Memory B cell (primary cell): ENCODE results near the gene KRTAP12-1.

Source experiments
- ATAC-seq: fragments of 150-1000 bp; cut with Tn5 transposase; 2 replicates; pipeline ENCODE4 v1.10.0; 2021; ENCODE audit warnings: low read depth, mild to moderate bottlenecking, moderate library complexity
- DNase-seq, 2 donors: peaks; one replicate each; pipeline ENCODE4 v3.0.0; 2022; ENCODE audit warnings: low spot score in 2 of 2
- H3K27ac Mint-ChIP-seq: one replicate; pipeline ENCODE4 v1.8.0; 2022; ENCODE audit warnings: mild to moderate bottlenecking, moderate library complexity, mixed read lengths
- H3K27me3 Mint-ChIP-seq: one replicate; pipeline ENCODE4 v1.8.0; 2022; ENCODE audit warnings: mixed read lengths
- H3K36me3 Mint-ChIP-seq: one replicate; pipeline ENCODE4 v1.8.0; 2022; ENCODE audit warnings: mild to moderate bottlenecking, mixed read lengths
- H3K4me1 Mint-ChIP-seq: one replicate; pipeline ENCODE4 v1.8.0; 2022; ENCODE audit warnings: mixed read lengths
- H3K4me3 Mint-ChIP-seq: one replicate; pipeline ENCODE4 v1.8.0; 2022; ENCODE audit warnings: mild to moderate bottlenecking, moderate library complexity, mixed read lengths
- H3K9me3 Mint-ChIP-seq: one replicate; pipeline ENCODE4 v1.8.0; 2022; ENCODE audit warnings: mixed read lengths

KRTAP12-1 gene

DNA sequence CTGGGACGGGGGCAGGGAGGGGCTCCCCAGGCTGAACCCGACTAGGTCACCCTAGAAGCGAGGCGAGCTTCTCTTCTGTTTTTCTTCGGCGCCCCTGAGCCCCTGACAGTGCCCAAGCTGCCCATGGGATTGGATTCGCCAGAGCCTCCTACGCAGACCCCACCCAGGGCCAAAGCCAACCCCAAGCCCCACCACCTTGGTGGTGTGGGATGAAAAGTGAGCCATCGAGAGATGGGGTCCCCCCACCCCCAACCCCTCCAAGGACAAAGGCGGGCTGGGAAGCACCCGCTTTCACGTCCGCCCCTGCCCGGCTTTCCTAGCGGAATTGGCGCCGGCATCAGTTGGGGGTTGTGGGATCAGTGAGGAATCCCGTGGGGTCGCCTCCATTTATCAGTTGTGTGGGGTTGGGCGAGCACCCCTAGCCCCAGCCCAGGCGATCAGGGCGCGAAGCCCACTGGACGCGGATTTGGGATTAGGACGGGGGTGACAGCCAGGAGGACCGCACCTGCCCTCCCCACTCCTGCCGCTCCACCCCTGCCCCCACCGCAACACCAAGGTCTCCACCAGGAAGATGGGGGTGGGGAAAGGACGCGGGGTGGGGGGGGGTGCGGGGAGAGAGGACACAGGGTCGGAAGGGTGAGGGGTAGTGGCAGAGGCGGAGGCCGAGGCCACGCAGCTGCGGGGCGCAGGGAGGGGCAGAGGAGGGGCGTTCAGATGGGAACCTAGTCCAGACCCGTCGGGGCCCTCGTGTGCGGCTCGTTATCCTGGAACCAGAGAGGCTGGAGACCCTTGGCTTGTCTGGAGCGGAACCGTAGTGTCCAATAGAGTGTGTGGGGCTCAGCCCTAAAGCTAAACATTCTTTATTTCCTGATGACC lies 25.0 kb upstream of the KRTAP12-1 start:
- ATAC-seq (no peak), DNase-seq (no peak)
- Mint-ChIP-seq H3K27me3 (peaks cover 41% of the 10 kb centered on the region), H3K9me3 (peaks cover 6% of the 10 kb centered on the region), H3K36me3 (no peaks in the 10 kb centered on the region), H3K4me1 (no peaks in the 10 kb centered on the region), H3K4me3 (no peak overlapping the region), H3K27ac (no peak overlapping the region)

DNA sequence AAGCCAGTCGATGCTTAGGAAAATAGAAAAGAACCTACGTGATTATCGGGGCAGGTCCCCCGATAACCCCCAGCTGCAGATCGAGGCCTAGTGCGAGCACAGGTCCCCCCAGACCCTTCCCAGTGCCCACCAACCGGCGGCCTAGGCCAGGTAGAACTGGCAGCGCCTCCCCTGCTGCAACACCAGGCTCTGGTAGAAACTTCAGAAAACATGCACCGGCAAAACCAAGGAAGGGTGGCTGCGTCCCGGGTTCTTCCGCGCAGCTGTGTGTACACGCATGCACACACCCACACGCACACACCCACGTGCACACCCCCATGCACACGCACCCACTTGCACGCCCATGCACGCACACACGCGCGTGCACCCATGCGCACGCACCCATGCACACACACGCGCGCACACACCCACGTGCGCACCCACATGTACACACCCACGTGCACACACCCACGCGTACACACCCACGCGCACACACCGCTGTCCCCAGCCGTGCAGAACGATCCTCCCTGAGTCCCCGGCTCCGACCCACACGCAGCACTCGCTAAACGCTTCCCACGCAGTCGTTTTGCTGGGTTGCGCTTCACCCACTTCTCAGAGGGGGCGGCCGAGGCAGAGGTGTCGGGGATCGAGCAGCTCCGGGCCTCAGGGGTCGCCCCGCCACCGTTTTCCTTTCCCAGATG lies 24.2 kb upstream of the KRTAP12-1 start:
- Mint-ChIP-seq H3K4me1 (no peaks in the 10 kb centered on the region), H3K27ac (no peak overlapping the region), H3K9me3 (peaks cover 6% of the 10 kb centered on the region), H3K36me3 (no peaks in the 10 kb centered on the region), H3K4me3 (no peak overlapping the region), H3K27me3 (peaks cover 42% of the 10 kb centered on the region)
- ATAC-seq (no peak), DNase-seq (no peak)

- peaks cover 48% of the 10 kb centered on the region for H3K27me3 Mint-ChIP-seq
- no peaks in the 10 kb centered on the region for H3K36me3 Mint-ChIP-seq
- no peak for DNase-seq
- H3K27ac Mint-ChIP-seq: no peak overlapping the region
- H3K9me3 Mint-ChIP-seq: peaks cover 6% of the 10 kb centered on the region
- no peak overlapping the region for H3K4me3 Mint-ChIP-seq
- no peak for ATAC-seq
- H3K4me1 Mint-ChIP-seq: peaks cover under 1% of the 10 kb centered on the region
Measured at GRCh38 chr21:44704636-44705001, 22.7 kb upstream of the KRTAP12-1 start.

- H3K4me1 Mint-ChIP-seq: peaks cover 3% of the 10 kb centered on the region
- H3K9me3 Mint-ChIP-seq: peaks cover 6% of the 10 kb centered on the region
- DNase-seq (no peak), ATAC-seq (no peak)
- no peak overlapping the region for H3K27ac Mint-ChIP-seq
- H3K4me3 Mint-ChIP-seq: no peak overlapping the region
- H3K36me3 Mint-ChIP-seq: no peaks in the 10 kb centered on the region
- H3K27me3 Mint-ChIP-seq: peaks cover 47% of the 10 kb centered on the region
Measured at GRCh38 chr21:44703731-44704635, 22.0 kb upstream of the KRTAP12-1 start.

- DNase-seq: no peak
- Mint-ChIP-seq H3K4me1 (peaks cover 3% of the 10 kb centered on the region), H3K27me3 (peaks cover 51% of the 10 kb centered on the region), H3K9me3 (peaks cover 6% of the 10 kb centered on the region), H3K4me3 (no peak overlapping the region), H3K27ac (no peak overlapping the region), H3K36me3 (no peaks in the 10 kb centered on the region)
- ATAC-seq: no peak
Measured at GRCh38 chr21:44702973-44703730, 21.2 kb upstream of the KRTAP12-1 start.

DNA sequence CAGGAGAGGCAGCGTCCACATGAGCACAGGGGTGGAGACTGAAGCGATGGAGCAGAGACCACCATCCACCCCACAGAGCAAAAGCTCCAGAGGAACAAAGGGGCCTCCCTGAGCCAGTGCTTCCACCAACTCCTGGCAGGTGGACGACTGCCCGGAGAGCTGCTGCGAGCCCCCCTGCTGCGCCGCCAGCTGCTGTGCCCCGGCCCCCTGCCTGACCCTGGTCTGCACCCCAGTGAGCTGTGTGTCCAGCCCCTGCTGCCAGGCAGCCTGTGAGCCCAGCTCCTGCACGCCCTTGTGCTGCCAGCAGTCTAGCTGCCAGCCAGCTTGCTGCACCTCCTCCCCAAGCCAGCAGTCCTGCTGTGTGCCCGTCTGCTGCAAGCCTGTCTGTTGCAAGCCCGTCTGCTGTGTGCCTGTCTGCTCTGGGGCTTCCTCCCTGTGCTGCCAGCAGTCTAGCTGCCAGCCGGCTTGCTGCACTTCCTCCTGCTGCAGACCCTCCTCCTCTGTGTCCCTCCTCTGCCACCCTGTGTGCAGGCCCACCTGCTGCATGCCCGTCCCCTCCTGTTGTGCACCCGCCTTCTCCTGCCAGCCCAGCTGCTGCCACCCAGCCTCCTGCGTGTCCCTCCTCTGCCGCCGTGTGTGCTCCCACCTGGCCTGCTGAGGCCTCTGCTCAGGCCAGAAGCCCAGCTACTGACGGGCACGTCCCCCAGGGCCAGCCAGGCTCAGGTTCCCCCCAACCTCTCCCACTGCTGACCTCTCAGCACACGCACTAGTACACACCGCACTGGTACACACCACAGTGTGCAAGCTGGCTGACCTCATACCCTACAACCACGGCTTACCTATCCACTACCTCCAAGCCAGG lies 20.4 kb upstream of the KRTAP12-1 start:
- peaks cover 3% of the 10 kb centered on the region for H3K4me1 Mint-ChIP-seq
- H3K9me3 Mint-ChIP-seq: peaks cover 6% of the 10 kb centered on the region
- H3K27me3 Mint-ChIP-seq: peaks cover 56% of the 10 kb centered on the region
- no peaks in the 10 kb centered on the region for H3K36me3 Mint-ChIP-seq
- H3K27ac Mint-ChIP-seq: no peak overlapping the region
- ATAC-seq (no peak), DNase-seq (no peak)
- no peak overlapping the region for H3K4me3 Mint-ChIP-seq

DNA sequence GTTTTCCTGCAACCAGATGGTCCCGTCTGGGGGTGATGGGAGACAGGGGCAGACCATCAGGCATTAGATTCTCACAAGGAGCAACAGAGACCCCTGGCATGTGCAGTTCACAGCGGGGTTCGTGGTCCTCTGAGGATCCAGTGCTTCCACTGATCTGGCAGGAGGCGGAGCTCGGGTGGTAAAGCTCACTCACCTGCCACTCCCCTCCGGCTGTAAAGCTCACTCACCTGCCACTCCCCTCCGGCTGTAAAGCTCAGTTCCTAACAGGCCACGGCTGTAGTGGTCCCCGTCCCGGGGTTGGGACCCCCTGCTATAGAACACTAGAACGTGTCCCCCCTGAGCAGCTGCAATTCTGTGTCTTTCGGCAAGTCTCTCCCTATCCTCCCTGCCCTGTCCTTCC lies 19.6 kb upstream of the KRTAP12-1 start:
- H3K27ac Mint-ChIP-seq: no peak overlapping the region
- H3K4me3 Mint-ChIP-seq: no peak overlapping the region
- DNase-seq (no peak), ATAC-seq (no peak)
- H3K4me1 Mint-ChIP-seq: peaks cover 3% of the 10 kb centered on the region
- peaks cover 6% of the 10 kb centered on the region for H3K9me3 Mint-ChIP-seq
- peaks cover 61% of the 10 kb centered on the region for H3K27me3 Mint-ChIP-seq
- H3K36me3 Mint-ChIP-seq: no peaks in the 10 kb centered on the region

- no peak for ATAC-seq
- no peak for DNase-seq
- peaks cover 60% of the 10 kb centered on the region for H3K27me3 Mint-ChIP-seq
- no peaks in the 10 kb centered on the region for H3K36me3 Mint-ChIP-seq
- peaks cover 6% of the 10 kb centered on the region for H3K9me3 Mint-ChIP-seq
- H3K27ac Mint-ChIP-seq: no peak overlapping the region
- H3K4me3 Mint-ChIP-seq: no peak overlapping the region
- H3K4me1 Mint-ChIP-seq: peaks cover 3% of the 10 kb centered on the region
Measured at GRCh38 chr21:44701023-44701400, 19.0 kb upstream of the KRTAP12-1 start.

DNA sequence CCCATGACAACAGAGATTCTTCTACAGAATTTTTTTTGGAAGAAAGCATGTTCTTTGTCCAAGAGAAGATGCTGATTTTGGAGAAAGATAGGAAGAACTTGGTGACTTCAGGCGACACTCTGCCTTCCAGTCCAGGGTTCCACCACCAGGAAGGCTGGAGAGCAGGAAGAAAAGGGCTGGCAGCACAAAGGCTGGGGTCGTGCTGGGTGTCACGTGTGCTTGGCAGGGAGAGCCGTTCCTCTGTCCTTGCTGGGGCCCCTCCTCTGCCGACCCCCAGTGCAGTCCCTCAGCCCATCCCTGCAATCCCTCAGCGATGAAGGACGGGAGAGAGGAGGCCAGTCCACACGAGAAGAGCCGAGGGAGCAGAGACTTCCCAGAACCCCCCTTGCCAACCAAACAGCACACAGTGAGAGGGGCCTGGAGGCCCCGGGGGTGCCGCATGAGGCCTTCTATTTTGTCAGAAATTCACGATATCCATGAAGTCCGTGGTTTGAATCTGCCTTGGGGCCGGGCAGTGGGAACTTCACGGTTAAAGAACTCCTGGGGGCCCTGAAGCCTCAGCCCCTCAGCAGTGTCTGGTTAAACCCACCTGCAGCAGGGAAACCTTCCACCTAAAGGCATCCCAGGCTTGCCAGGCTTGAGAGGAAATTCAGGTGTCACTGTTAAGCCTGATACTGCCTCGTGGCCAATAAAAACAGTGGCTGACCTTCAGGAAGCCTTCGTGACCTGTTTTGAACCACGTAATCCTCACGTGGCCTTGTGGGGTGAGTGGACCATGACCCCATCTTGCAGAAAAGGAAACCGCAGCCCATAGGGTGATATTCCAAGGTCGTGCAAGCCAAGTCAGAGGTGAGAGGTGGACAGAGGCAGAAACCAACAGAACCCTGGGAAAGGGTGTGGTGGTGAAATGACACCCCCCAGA lies 18.4 kb upstream of the KRTAP12-1 start:
- DNase-seq: no peak
- Mint-ChIP-seq H3K9me3 (peaks cover 2% of the 10 kb centered on the region), H3K27me3 (peaks cover 58% of the 10 kb centered on the region), H3K4me3 (no peak overlapping the region), H3K4me1 (peaks cover 3% of the 10 kb centered on the region), H3K27ac (no peak overlapping the region), H3K36me3 (no peaks in the 10 kb centered on the region)
- ATAC-seq: no peak

GRCh38 chr21:44699502-44700001 lies 17.6 kb upstream of the KRTAP12-1 start:
- DNase-seq: no peak
- Mint-ChIP-seq H3K36me3 (no peaks in the 10 kb centered on the region), H3K4me1 (peaks cover 3% of the 10 kb centered on the region), H3K27ac (no peak overlapping the region), H3K27me3 (peaks cover 52% of the 10 kb centered on the region), H3K4me3 (no peak overlapping the region), H3K9me3 (no peaks in the 10 kb centered on the region)
- no peak for ATAC-seq

DNA sequence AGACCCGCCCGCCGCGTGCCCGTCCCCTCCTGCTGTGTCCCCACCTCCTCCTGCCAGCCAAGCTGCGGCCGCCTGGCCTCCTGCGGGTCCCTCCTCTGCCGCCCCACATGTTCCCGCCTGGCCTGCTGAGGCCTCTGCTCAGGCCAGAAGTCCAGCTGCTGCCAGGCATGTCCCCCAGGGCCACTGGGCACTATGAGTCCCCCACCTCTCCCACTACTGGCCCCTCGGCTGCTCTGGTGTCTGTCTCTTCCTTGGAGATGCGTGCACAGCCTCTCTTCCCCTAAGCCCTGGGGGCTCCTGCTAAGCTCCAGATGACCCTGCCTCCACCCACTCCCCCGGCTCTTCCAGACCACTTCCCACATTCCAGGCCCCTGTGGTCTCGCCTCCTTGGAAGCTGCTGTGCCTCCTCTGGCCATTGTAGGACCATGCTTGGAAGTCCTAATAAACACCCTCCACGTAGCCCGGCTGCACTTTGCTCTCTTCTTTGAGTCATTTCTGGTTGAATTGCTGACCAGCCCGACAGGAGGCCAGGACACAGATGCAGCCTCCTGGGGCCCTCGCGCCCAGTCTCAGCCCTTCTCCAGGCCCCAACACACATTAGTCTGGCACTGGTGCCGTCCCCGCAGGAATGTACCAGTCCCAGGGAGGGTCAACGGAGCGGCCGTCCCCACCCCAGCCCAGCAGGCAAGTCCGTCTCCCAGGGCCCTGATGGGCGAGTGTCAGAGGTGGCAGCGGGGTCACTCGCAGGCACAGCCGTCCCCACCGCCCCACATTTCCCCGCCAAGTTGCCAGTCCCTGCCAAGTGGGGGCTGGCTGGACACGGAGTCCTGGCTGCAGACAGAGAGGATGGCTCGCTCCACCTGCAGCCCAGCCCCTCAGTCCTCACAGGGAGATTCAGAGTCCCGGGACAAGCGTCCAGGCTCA lies 16.1 kb upstream of the KRTAP12-1 start:
- Mint-ChIP-seq H3K36me3 (peaks cover 1% of the 10 kb centered on the region), H3K4me1 (peaks cover 3% of the 10 kb centered on the region), H3K27ac (no peak overlapping the region), H3K27me3 (peaks cover 46% of the 10 kb centered on the region), H3K9me3 (peaks cover 6% of the 10 kb centered on the region), H3K4me3 (no peak overlapping the region)
- DNase-seq (no peak), ATAC-seq (no peak)
